Transverse colon (tissue), 4 donors: Measurements from ENCODE around the gene C1QL4. TPM values are rescaled to one million over a fixed set of nuclear protein-coding genes. Genes with fewer than 3 reads are reported as not detected.
"Not testable (repeated sequence)": the region's sequence is repeated elsewhere in the genome, so short reads cannot be mapped to it uniquely, and the experiment has no call there.

ENCODE experiments used
- DNase-seq: peaks from one replicate; pipeline ENCODE4 v3.0.0-alpha.2; 2019
- H3K27ac ChIP-seq, 4 donors: fragments of 200-600 bp; sonication (generic); 2 replicates each; pipeline ENCODE4 v1.5.1; 2016 to 2018; ENCODE audit warnings: inconsistent platforms in 4 of 4
- H3K27me3 ChIP-seq: fragments of 200-600 bp; sonication (generic); 2 replicates; pipeline ENCODE4 v1.5.1; 2017; ENCODE audit warnings: inconsistent platforms
- H3K36me3 ChIP-seq, 4 donors: fragments of 200-600 bp; sonication (generic); 2 replicates each; pipeline ENCODE4 v1.5.1; 2017 to 2019; ENCODE audit warnings: inconsistent platforms in 4 of 4
- H3K4me1 ChIP-seq, 4 donors: fragments of 200-600 bp; sonication (generic); 2 replicates each; pipeline ENCODE4 v1.5.1; 2017 to 2020; ENCODE audit warnings: inconsistent platforms in 4 of 4
- H3K4me3 ChIP-seq, 4 donors: fragments of 200-600 bp; sonication (generic); 1 replicate in 1 of 4; 2 replicates in 3 of 4; pipeline versions ENCODE4 v1.5.1 to v1.6.1; 2017 to 2019; ENCODE audit warnings: inconsistent platforms in 4 of 4
- H3K9me3 ChIP-seq, 2 donors: fragments of 200-600 bp; sonication (generic); 2 replicates each; pipeline ENCODE4 v1.5.1; 2017 to 2019; ENCODE audit warnings: inconsistent platforms in 2 of 2
- EP300 ChIP-seq: sonication (generic); formaldehyde crosslinking; IDR thresholded peaks from one replicate; pipeline ENCODE4 v1.6.1; 2017; ENCODE audit warnings: antibody characterized with exemption, low read depth
- POLR2A ChIP-seq: fragments of 450-650 bp; IDR thresholded peaks from one replicate; pipeline ENCODE4 v1.6.1; 2016; ENCODE audit warnings: antibody characterized with exemption, mild to moderate bottlenecking, moderate library complexity
- POLR2AphosphoS5 ChIP-seq, 3 donors: sonication (generic); formaldehyde crosslinking; IDR thresholded peaks; one replicate each; pipeline ENCODE4 v1.6.1; 2016; ENCODE audit warnings: antibody characterized with exemption in 3 of 3
- WGBS, 2 donors: methylation state at CpG; one replicate each; pipeline ENCODE4 v1.1.5; 2018; ENCODE audit warnings: low coverage in 1 of 2; 5-methylcytosine and 5-hydroxymethylcytosine counted together
- in situ Hi-C, 4 donors: fragments of 200-750 bp; cut with MboI; loops; one replicate each; pipeline versions ENCODE4 v1.15.0 to v1.15.1; 2017; ENCODE audit warnings: low sequenced_read_pairs in 3 of 4, low pct_ligation_motif_present in 1 of 4, low pct_unique_long_range_greater_than_20kb in 1 of 4
- intact Hi-C: fragments of 100-400 bp; cut with DNase I; formaldehyde crosslinking; loops from one replicate; pipeline ENCODE4 v1.15.1; 2023; ENCODE audit warnings: low total_unique reads
- total RNA-seq, 4 donors: library from RNA; depleted of rRNA; stranded (reverse); fragments of >200 nt; gene quantifications; one replicate each; pipeline ENCODE4 v1.1.0, GENCODE V29; 2016
- TF ChIP-seq, protein P1 (sequence below), 5 experiments: fragments of 200-600 bp in 3 of 5; fragments of 450-650 bp in 2 of 5; sonication (generic) in 3 of 5; IDR thresholded peaks; 1 replicate in 2 of 5; 2 replicates in 3 of 5; pipeline ENCODE4 v1.5.1; 2016 to 2017; ENCODE audit warnings: antibody characterized with exemption in 5 of 5, inconsistent platforms in 3 of 5, mild to moderate bottlenecking in 2 of 5, moderate library complexity in 1 of 5

Gene C1QL4
- total RNA-seq, 4 donors from 2014 or later: not detected

DNA sequence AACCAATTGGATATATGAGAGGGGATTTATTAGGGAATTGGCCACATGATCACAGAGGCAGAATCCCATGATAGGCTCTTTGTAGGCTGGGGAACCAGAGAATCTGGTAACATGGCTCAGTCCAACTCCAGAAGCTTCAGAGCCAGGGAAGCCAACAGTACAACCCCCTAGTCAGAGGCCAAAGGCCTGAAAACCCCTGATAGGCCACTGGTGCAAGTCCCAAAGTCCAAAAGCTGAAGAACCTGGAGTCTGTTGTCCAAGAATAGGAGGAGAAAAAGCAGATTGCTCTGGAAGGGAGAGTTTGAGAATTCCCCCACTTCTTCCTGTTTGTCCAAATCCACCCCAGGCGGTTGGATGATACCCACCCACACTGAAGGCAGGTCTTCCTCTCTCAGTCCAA lies 22.2 kb downstream of the C1QL4 start:
- Histone ChIP-seq H3K36me3 (no peaks in the 10 kb centered on the region), H3K27ac (no peak overlapping the region), H3K4me1 (no peaks in the 10 kb centered on the region), H3K9me3 (no peaks in the 10 kb centered on the region), H3K27me3 (peaks cover 5% of the 10 kb centered on the region), H3K4me3 (no peak overlapping the region)
- in situ Hi-C loops (no loop called here), intact Hi-C loops (no loop called here)
- 80% methylated on average over 1 of the region's 1 CpG; no CpG with 5 or more reads in 1 of the 2 donors for WGBS, 2 donors
- TF ChIP-seq POLR2AphosphoS5 (IDR thresholded peaks at IDR 0.05) (no peak), POLR2A (no peak), EP300 (no peak)
- TF ChIP-seq, protein P1, sequence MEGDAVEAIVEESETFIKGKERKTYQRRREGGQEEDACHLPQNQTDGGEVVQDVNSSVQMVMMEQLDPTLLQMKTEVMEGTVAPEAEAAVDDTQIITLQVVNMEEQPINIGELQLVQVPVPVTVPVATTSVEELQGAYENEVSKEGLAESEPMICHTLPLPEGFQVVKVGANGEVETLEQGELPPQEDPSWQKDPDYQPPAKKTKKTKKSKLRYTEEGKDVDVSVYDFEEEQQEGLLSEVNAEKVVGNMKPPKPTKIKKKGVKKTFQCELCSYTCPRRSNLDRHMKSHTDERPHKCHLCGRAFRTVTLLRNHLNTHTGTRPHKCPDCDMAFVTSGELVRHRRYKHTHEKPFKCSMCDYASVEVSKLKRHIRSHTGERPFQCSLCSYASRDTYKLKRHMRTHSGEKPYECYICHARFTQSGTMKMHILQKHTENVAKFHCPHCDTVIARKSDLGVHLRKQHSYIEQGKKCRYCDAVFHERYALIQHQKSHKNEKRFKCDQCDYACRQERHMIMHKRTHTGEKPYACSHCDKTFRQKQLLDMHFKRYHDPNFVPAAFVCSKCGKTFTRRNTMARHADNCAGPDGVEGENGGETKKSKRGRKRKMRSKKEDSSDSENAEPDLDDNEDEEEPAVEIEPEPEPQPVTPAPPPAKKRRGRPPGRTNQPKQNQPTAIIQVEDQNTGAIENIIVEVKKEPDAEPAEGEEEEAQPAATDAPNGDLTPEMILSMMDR (IDR thresholded peaks at IDR 0.05): no peak
- no peak for DNase-seq

DNA sequence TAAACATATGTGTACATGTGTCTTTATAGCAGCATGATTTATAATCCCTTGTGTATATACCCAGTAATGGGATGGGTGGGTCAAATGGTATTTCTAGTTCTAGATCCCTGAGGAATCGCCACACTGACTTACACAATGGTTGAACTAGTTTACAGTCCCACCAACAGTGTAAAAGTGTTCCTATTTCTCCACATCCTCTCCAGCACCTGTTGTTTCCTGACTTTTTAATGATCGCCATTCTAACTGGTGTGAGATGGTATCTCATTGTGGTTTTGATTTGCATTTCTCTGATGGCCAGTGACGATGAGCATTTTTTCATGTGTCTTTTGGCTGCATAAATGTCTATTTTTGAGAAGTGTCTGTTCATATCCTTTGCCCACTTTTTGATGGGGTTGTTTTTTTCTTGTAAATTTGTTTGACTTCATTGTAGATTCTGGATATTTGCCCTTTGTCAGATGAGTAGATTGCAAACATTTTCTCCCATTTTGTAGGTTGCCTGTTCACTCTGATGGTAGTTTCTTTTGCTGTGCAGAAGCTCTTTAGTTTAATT lies 26.5 kb downstream of the C1QL4 start:
- H3K27me3 ChIP-seq: peaks cover 37% of the 10 kb centered on the region
- intact Hi-C loops, H3K9me3 ChIP-seq, H3K27ac ChIP-seq, H3K36me3 ChIP-seq, in situ Hi-C loops, DNase-seq, H3K4me3 ChIP-seq, H3K4me1 ChIP-seq: not testable (repeated sequence)
- WGBS, 2 donors: 40 to 59% methylated on average over 1 to 3 of the region's 3 CpGs

DNA sequence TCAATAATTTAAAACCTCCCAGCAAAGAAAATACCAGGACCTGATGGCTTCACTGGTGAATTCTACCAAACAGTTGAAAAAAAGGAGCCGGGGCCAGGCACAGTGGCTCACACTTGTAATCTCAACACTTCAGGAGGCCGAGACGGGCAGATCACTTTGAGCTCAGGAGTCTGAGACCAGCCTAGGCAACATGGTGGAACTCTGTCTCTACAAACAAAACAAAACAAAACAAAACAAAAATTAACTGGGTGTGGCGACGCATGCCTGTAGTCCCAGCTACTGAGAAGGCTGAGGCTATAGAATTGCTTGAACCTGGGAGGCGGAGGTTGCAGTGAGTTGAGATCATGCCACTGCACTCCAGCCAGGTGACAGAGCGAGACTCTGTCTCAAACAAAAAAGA lies 27.6 kb downstream of the C1QL4 start:
- in situ Hi-C loops: no loop called here
- Histone ChIP-seq H3K36me3 (no peaks in the 10 kb centered on the region), H3K4me1 (no peaks in the 10 kb centered on the region), H3K4me3 (no peak overlapping the region), H3K9me3 (no peaks in the 10 kb centered on the region), H3K27me3 (peaks cover 45% of the 10 kb centered on the region), H3K27ac (no peak overlapping the region)
- TF ChIP-seq, protein P1 (IDR thresholded peaks at IDR 0.05): no peak
- TF ChIP-seq POLR2AphosphoS5 (IDR thresholded peaks at IDR 0.05) (no peak), POLR2A (no peak), EP300 (no peak)
- no peak for DNase-seq
- intact Hi-C loops: no loop called here
- 81 to 89% methylated on average over 7 of the region's 7 CpGs for WGBS, 2 donors

DNA sequence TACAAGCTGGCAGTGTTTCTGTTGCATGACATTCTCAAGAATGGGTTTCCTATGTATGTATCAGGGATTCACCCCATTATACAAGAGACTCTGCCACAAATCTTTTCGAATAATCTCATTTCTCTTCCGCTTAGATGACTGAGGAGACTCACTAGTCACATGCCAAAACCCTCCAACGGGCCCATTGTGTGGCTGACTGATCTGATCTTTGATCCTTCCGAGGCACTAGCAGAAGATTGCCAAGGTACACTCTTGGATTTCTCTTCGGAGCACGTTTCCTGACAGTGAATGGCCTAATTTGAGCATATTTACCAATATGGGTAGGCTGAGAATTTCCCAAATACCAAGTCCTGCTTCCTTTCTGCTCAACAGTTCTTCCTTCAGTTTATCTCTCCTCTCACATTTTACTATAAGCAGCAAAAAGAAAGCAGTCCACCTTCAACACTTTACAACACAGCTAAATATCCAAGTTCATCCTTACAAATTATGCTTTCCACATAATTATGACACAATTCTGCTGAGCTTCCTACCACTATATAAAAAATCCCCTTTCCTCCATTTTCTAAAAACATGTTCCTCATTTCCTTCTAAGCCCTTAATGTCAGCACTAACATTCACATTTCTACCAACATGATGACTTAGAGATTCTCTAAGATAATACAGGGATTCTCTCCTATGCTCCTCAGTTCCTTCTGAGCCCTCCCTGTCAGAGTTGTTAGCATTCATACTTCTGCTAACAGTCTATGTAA lies 31.1 kb downstream of the C1QL4 start:
- Histone ChIP-seq H3K27ac (no peak overlapping the region), H3K4me1 (no peaks in the 10 kb centered on the region), H3K4me3 (no peak overlapping the region), H3K9me3 (no peaks in the 10 kb centered on the region), H3K27me3 (peaks cover 72% of the 10 kb centered on the region), H3K36me3 (no peaks in the 10 kb centered on the region)
- 68 to 91% methylated on average over 4 to 6 of the region's 6 CpGs for WGBS, 2 donors
- no peak for TF ChIP-seq EP300
- intact Hi-C loops: no loop called here
- no peak for DNase-seq
- in situ Hi-C loops: no loop called here

DNA sequence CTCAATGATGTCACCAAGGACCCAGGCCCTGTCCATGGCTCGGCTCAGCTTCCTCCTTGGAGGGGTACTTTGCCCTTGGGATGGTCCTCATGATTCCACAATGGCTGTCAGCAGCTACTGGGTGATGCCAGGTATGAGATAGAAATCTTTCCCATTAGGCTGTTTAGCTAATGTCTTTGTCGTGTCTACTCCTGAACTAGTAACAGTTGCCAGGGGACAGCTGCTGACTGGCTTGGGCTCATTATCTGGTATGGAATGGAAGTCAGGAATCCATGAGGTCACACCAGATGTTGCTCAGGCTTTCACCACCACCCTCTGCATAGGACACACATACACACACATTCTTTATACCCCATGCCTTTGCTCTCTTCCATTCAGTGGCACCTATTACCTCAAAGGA lies 32.8 kb downstream of the C1QL4 start:
- WGBS, 2 donors: 74% methylated on average over 2 of the region's 2 CpGs; no CpG with 5 or more reads in 1 of the 2 donors
- H3K4me3 ChIP-seq: no peak overlapping the region
- in situ Hi-C loops (no loop called here), intact Hi-C loops (no loop called here)
- H3K36me3 ChIP-seq: no peaks in the 10 kb centered on the region
- no peaks in the 10 kb centered on the region for H3K4me1 ChIP-seq
- no peaks in the 10 kb centered on the region for H3K9me3 ChIP-seq
- peaks cover 82% of the 10 kb centered on the region for H3K27me3 ChIP-seq
- TF ChIP-seq POLR2A: no peak
- no peak for TF ChIP-seq EP300
- TF ChIP-seq POLR2AphosphoS5 (IDR thresholded peaks at IDR 0.05): no peak
- TF ChIP-seq, protein P1 (IDR thresholded peaks at IDR 0.05): no peak
- no peak for DNase-seq
- no peak overlapping the region for H3K27ac ChIP-seq
